SJCRH30 (cell line): ENCODE data around the gene MCAT. TPM values are rescaled to one million over a fixed set of nuclear protein-coding genes. Genes with fewer than 3 reads are reported as not detected.
A peak's percentile ranks its signal among the peaks of the same experiment; 100 is the strongest.
"Not testable (repeated sequence)": the region's sequence is repeated elsewhere in the genome, so short reads cannot be mapped to it uniquely, and the experiment has no call there.

Source experiments
- DNase-seq, 2 experiments: peaks; one replicate each; pipeline ENCODE4 v3.0.0-alpha.2; 2015 to 2020
- H3K27ac ChIP-seq: fragments of 250-450 bp; sonication (Bioruptor Pico); 2 replicates; pipeline ENCODE4 v1.5.1; 2020; ENCODE audit warnings: mild to moderate bottlenecking, moderate library complexity
- H3K27me3 ChIP-seq: fragments of 250-450 bp; sonication (Bioruptor Pico); 2 replicates; pipeline ENCODE4 v1.5.1; 2020; ENCODE audit warnings: mild to moderate bottlenecking, moderate library complexity
- H3K36me3 ChIP-seq: fragments of 250-450 bp; sonication (Bioruptor Pico); 2 replicates; pipeline ENCODE4 v1.5.1; 2020; ENCODE audit warnings: mild to moderate bottlenecking, moderate library complexity
- H3K4me1 ChIP-seq: fragments of 250-450 bp; sonication (Bioruptor Pico); 2 replicates; pipeline ENCODE4 v1.5.1; 2020; ENCODE audit warnings: mild to moderate bottlenecking, moderate library complexity
- H3K4me3 ChIP-seq: fragments of 250-450 bp; sonication (Bioruptor Pico); 2 replicates; pipeline ENCODE4 v1.5.1; 2020; ENCODE audit warnings: mild to moderate bottlenecking, moderate library complexity
- H3K9me3 ChIP-seq: fragments of 250-450 bp; sonication (Bioruptor Pico); replicated peaks from 2 replicates; pipeline ENCODE4 v1.5.1; 2020; ENCODE audit warnings: mild to moderate bottlenecking, moderate library complexity
- total RNA-seq: library from RNA; depleted of rRNA; stranded (reverse); fragments of >200 nt; shearing (Covaris generic); gene quantifications from 2 replicates; pipeline ENCODE4 v1.2.3, GENCODE V29; 2014

MCAT gene
- total RNA-seq, 1 experiment from 2014 or later = 19.7 TPM

DNA sequence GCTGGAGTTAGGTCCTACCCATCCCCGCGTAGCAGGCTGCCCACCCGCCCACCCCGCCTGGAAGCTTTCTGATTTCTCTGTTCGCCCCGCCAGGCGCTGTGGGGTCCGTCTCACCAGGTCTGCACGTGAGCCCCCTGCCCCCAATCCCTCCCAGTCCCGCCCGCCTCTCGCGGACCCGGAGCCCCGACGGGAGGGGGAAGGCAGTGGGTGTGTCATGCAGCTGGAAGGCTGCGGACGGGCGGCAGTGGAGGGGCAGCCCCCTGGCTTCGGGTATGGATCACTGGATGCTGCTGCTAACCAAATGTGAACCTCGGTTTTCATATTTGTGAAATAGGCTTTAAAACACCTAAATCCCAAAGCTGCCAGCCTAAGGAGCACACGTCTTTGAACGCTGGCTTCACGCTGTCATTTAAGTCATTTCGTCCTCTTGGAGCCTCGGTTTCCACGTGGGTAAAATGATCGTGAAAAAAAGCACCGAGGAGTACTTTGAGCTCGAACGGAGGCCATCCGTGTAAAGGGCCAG lies 33.2 kb downstream of the MCAT start:
- H3K27me3 ChIP-seq = peaks cover 54% of the 10 kb centered on the region
- H3K9me3 ChIP-seq = no peaks in the 10 kb centered on the region
- DNase-seq = no peak
- no peak overlapping the region for H3K27ac ChIP-seq
- H3K36me3 ChIP-seq = no peaks in the 10 kb centered on the region
- peak overlapping the region; percentile 38 for H3K4me3 ChIP-seq
- peaks cover 4% of the 10 kb centered on the region; the same call in 1 of the 2 replicates for H3K4me1 ChIP-seq

DNA sequence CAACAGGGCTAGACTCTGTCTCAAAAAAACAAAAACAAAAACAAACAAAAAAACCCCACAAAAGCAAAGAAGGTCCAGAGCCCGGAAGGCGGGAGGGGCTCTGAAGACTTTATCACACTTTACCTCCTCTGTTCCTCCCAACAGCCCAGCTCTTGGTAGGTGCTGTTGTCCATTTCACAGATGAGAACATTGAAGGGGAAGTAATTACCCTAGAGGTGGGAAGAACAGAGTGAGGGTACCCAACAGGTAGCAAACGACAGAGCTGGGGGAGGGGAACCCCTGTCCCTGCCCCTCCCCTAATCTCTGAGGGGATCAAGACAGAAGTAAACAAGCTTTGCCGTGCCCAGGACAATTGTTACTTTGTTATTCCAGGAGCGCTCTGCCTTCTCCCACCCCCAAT lies 33.7 kb downstream of the MCAT start:
- no peak overlapping the region for H3K27ac ChIP-seq
- no peak overlapping the region for H3K4me3 ChIP-seq
- H3K9me3 ChIP-seq = no peaks in the 10 kb centered on the region
- H3K4me1 ChIP-seq = peaks cover 4% of the 10 kb centered on the region; the same call in 1 of the 2 replicates
- H3K27me3 ChIP-seq = peaks cover 52% of the 10 kb centered on the region
- H3K36me3 ChIP-seq = no peaks in the 10 kb centered on the region
- DNase-seq = no peak

DNA sequence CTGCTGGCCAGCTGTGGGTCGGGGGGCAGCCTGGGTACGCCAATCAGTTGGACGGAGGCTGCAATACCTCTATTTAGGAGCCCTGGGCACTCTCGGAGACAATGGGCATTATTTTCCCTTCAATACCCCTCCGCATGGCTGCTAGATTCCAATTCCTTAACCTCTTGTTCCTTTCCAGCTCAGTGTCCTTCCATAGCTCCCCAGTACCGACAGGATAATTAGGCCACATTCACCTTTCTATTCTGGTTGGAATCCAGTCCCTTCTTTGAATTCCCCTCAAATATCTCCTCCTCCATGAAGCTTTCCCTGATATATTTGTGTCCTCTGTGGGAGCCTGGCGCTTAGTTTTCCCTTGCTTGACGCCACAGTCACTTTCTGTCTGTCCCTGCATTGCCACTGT lies 36.9 kb downstream of the MCAT start:
- DNase-seq = no peak
- Histone ChIP-seq H3K9me3 (no peaks in the 10 kb centered on the region), H3K4me3 (no peak overlapping the region), H3K27ac (no peak overlapping the region), H3K27me3 (peaks cover 31% of the 10 kb centered on the region), H3K36me3 (no peaks in the 10 kb centered on the region), H3K4me1 (peaks cover 4% of the 10 kb centered on the region; the same call in 1 of the 2 replicates)

DNA sequence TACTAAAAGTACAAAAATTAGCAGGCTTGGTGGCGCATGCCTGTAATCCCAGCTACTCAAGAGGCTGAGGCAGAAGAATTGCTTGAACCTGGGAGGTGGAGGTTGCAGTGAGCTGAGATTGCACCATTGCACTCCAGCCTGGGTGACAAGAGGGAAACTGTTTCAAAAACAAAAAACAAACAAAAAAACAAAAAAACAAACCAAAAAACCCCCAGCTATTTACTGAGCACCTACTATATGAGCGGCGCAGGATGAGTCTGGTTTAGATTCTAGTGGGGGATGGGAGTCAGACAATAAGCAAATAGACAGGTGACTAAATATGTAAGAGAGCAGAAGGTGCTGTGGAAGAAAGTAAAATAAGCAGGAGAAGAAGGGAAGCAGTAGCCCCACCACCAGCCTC lies 38.2 kb downstream of the MCAT start:
- not testable (repeated sequence) for DNase-seq, H3K36me3 ChIP-seq, H3K4me1 ChIP-seq, H3K4me3 ChIP-seq, H3K9me3 ChIP-seq, H3K27ac ChIP-seq
- peaks cover 24% of the 10 kb centered on the region for H3K27me3 ChIP-seq

DNA sequence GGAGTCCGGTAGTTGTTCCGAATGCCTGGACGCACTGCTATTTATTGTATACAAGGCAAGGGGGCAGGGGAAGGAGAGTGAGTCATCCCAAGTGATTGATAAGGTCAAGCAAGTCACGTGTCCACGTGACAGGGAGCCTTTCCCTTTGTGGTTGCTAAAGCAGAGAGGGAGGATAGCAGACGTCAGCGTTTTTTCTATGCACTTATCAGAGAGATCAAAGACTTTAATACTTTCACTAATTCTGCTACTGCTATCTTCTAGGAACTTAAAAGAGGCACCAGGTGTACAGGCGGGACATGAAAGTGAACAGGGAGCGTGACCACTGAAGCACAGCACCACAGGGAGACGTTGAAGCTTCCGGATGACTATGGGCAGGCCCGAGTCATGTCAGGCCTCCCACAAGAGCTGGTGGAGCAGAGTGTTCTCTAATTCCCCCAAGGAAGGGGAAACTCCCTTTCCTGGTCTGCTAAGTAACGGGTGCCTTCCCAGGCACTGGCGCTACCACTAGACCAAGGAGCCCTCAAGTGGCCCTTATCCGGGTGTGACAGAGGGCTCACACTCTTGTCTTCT lies 39.1 kb downstream of the MCAT start:
- not testable (repeated sequence) for H3K27ac ChIP-seq, DNase-seq, H3K4me3 ChIP-seq, H3K36me3 ChIP-seq, H3K4me1 ChIP-seq, H3K9me3 ChIP-seq
- peaks cover 18% of the 10 kb centered on the region for H3K27me3 ChIP-seq

DNA sequence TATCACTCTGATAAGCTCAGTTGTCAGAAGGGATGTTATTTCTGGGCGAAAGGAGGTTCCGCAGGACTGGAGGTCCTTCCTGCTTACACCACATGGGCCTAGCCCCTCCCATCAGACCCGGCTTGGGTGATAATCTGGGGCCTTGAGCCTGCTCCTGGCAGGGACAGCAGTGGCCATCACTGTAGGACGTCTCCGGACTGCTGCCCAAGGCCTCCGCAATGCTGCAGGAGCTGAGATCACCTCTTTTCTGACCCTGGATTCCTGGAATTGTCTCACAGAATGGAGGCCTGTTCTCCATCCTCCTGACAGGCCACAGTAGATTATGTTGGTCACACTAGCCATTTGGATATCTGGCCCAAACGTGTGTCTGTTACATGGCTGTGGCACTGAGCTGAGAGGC lies 41.9 kb downstream of the MCAT start:
- Histone ChIP-seq H3K27me3 (peaks cover 9% of the 10 kb centered on the region), H3K4me1 (no peaks in the 10 kb centered on the region), H3K36me3 (no peaks in the 10 kb centered on the region), H3K9me3 (peaks cover 2% of the 10 kb centered on the region; the same call in 1 of the 2 replicates), H3K4me3 (no peak overlapping the region), H3K27ac (no peak overlapping the region)
- no peak for DNase-seq

DNA sequence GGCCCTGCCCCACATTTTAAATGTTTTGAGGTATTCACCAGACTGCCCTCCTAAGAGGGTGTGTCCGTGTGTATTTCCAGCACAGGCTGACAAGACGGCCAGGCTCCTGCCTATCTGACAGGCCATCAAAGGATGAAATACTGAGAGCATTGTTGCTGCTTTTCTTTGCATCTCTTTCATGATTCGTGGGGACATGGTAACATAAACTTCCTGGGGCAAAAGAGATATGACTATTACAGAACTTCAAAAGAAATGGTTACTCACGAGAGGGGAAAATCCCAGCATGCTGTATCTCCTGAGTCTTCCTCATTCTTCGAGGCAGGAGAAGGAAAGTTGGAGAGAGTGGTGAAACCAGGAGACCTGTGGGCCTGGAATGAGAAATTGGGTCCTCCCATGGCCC lies 43.0 kb downstream of the MCAT start:
- H3K36me3 ChIP-seq = no peaks in the 10 kb centered on the region
- peaks cover 5% of the 10 kb centered on the region; the same call in 1 of the 2 replicates for H3K27me3 ChIP-seq
- no peak overlapping the region for H3K4me3 ChIP-seq
- no peaks in the 10 kb centered on the region for H3K4me1 ChIP-seq
- DNase-seq = no peak
- peaks cover 3% of the 10 kb centered on the region; the same call in 1 of the 2 replicates for H3K9me3 ChIP-seq
- H3K27ac ChIP-seq = no peak overlapping the region

DNA sequence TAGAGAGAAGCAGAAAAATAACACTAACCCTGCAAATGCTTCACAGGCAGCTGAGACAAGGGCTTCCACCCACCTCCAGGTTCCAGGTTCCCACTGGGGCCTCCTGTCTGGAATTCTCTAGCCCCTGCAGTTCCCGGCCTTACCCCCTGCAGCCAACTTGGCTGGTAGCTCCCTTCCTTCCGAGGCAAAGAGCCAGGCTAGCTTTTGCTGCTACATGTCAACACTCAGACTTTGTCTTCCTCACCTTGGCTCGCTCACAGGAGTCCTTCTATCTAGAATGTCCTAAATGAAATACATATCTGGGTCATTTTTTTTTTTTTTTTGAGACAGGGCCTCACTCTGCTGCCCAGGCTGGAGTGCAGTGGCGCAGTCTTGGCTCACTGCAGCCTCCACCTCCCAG lies 44.1 kb downstream of the MCAT start:
- no peak for DNase-seq
- H3K4me1 ChIP-seq = no peaks in the 10 kb centered on the region
- no peaks in the 10 kb centered on the region for H3K36me3 ChIP-seq
- H3K4me3 ChIP-seq = no peak overlapping the region
- H3K27me3 ChIP-seq = no peaks in the 10 kb centered on the region
- peaks cover 3% of the 10 kb centered on the region; the same call in 1 of the 2 replicates for H3K9me3 ChIP-seq
- H3K27ac ChIP-seq = no peak overlapping the region

DNA sequence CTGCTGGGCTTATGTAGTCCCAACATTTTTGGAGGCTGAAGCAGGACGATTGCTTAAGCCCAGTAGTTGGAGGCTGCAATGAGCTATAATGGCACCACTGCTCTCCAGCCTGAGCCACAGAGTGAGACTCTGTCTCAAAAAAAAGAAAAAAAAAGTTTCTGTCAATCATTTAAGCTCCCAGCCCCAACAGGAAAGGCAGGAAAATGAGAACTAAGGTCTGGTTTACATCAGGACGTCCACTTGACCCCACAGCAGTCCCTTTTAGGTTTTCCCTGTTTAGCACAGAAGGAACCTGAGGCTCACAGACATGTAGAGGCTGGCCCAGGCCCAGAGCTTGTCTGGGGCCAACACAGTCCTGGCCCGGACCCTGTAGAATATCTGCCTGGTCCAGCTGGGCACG lies 44.8 kb downstream of the MCAT start:
- H3K27ac ChIP-seq = no peak overlapping the region
- no peaks in the 10 kb centered on the region for H3K27me3 ChIP-seq
- no peak overlapping the region for H3K4me3 ChIP-seq
- no peaks in the 10 kb centered on the region for H3K36me3 ChIP-seq
- peaks cover 3% of the 10 kb centered on the region; the same call in 1 of the 2 replicates for H3K9me3 ChIP-seq
- H3K4me1 ChIP-seq = no peaks in the 10 kb centered on the region; the same call in 1 of the 2 replicates
- no peak for DNase-seq

DNA sequence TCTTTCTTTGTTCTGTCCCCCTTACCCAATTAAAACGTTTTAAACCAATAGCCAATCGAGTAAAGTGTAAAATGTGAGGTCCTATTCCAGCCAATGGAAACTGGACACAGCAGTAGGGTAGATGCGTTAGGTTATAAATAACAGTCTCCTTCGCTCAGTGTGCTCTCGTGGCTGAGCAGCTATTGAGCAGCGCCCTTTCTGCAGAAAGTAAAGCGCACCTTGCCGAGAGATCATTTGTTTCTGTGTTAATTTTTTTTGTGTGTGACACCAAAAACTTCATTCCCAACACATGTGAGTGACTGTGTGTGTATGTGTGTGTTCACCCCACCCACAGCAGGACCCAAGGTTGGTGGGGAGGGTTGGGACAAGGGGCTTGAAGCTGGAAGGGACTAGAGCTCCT lies 46.8 kb downstream of the MCAT start:
- no peaks in the 10 kb centered on the region; the same call in 1 of the 2 replicates for H3K4me1 ChIP-seq
- H3K27me3 ChIP-seq = no peaks in the 10 kb centered on the region
- no peak overlapping the region for H3K27ac ChIP-seq
- no peak for DNase-seq
- no peaks in the 10 kb centered on the region for H3K36me3 ChIP-seq
- peaks cover 3% of the 10 kb centered on the region; the same call in 1 of the 2 replicates for H3K9me3 ChIP-seq
- H3K4me3 ChIP-seq = no peak overlapping the region

DNA sequence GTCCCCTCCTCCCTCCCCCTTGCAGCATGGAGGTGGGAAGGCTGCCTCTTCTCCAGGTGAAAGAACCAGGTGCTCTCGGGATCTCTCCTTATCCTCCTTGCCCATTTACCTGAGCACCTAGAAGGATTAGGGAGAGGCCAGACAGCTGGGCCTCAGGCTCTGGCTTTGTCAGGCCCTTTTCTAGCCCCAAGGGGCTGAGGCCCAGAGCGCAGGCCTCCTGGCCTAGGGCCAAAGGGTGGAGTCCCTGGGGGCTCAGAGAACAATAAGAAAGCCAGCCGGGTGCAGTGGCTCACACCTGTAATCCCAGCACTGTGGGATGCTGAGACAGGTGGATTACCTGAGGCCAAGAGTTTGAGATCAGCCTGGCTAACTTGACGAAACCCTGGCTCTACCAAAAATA lies 48.6 kb downstream of the MCAT start:
- no peak for DNase-seq
- no peaks in the 10 kb centered on the region for H3K27me3 ChIP-seq
- H3K9me3 ChIP-seq = peaks cover 3% of the 10 kb centered on the region; the same call in 1 of the 2 replicates
- H3K4me1 ChIP-seq = no peaks in the 10 kb centered on the region; the same call in 1 of the 2 replicates
- no peak overlapping the region for H3K4me3 ChIP-seq
- no peak overlapping the region for H3K27ac ChIP-seq
- H3K36me3 ChIP-seq = no peaks in the 10 kb centered on the region

DNA sequence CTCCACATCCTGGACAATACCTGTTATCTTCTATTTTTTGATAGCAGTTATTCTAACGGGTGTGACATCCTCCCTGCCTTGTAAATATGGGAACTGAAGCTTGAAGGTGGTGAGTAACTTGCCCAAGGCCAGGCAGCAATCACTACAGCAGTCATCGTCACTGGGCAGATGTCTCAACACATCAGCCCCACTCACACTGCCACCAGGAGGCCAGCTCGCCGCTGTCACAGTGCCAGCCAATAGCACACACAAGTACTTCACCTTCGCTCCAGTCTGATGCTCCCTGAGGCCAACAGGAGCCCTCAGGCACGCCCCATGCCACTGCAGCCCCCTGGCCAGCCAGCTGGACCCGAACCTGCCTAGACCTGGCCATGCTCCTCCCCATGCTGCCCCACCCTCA lies 49.1 kb downstream of the MCAT start:
- Histone ChIP-seq H3K36me3 (no peaks in the 10 kb centered on the region), H3K4me1 (no peaks in the 10 kb centered on the region; the same call in 1 of the 2 replicates), H3K27ac (no peak overlapping the region), H3K9me3 (peaks cover 3% of the 10 kb centered on the region; the same call in 1 of the 2 replicates), H3K27me3 (no peaks in the 10 kb centered on the region), H3K4me3 (no peak overlapping the region)
- peak; percentile 58 to 68 for DNase-seq

DNA sequence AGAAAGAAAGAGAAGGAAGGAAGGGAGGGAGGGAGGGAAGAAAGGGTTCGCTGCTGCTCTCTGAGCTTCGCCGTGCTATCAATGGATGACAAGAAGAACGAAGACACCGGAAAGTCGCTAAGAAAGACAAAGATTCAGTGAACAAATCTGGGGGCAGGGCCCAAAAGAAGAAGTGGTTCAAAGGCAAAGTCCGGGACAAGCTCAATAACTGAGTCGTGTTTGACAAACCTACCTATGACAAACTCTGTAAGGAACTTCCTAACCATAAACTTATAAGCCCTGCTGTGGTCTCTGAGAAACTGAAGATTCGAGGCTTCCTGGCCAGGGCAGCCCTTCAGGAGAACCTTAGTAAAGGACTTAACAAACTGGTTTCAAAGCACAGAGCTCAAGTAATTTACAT lies 51.1 kb downstream of the MCAT start:
- no peak for DNase-seq
- H3K36me3 ChIP-seq = no peaks in the 10 kb centered on the region

DNA sequence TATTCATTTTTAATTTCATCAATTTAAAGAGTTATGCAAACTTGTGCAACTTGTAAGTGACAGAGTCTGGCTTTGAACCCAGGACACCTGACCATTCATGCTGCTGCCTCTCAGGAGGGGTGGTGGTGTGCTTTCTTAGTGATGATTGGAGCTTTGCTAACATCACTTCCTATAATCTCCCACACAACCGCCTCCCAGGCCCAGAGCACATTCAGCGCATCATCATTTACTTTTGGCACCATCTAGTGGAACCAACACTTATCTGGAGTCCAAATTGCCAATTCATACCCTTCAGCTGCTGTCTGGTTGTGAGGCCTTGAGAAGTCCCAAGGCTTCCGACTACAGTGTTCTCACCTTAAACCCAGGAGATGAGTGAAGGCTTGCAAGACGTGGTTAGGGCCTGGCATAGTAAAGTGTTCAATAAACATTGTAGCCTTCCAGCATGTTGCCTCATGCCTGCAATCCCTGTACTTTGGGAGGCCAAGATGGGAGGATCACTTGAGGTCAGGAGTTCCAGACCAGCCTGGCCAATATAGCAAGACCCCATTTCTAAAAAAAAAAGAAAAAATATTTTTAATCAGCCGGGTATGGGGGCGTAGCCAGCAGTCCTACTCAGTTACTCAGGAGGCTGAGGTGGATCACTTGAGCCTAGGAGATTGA lies 52.9 kb downstream of the MCAT start:
- Histone ChIP-seq H3K27me3 (no peaks in the 10 kb centered on the region), H3K4me3 (no peak overlapping the region), H3K4me1 (no peaks in the 10 kb centered on the region; the same call in 1 of the 2 replicates), H3K36me3 (no peaks in the 10 kb centered on the region), H3K27ac (no peak overlapping the region), H3K9me3 (no peaks in the 10 kb centered on the region)
- DNase-seq = peak; percentile 79 to 92

More for the DNA sequence above, 51.1 kb downstream of the MCAT start:
- peaks cover 3% of the 10 kb centered on the region; the same call in 1 of the 2 replicates for H3K9me3 ChIP-seq
- no peak overlapping the region for H3K4me3 ChIP-seq
- no peak overlapping the region for H3K27ac ChIP-seq
- H3K4me1 ChIP-seq = no peaks in the 10 kb centered on the region; the same call in 1 of the 2 replicates
- H3K27me3 ChIP-seq = no peaks in the 10 kb centered on the region

DNA sequence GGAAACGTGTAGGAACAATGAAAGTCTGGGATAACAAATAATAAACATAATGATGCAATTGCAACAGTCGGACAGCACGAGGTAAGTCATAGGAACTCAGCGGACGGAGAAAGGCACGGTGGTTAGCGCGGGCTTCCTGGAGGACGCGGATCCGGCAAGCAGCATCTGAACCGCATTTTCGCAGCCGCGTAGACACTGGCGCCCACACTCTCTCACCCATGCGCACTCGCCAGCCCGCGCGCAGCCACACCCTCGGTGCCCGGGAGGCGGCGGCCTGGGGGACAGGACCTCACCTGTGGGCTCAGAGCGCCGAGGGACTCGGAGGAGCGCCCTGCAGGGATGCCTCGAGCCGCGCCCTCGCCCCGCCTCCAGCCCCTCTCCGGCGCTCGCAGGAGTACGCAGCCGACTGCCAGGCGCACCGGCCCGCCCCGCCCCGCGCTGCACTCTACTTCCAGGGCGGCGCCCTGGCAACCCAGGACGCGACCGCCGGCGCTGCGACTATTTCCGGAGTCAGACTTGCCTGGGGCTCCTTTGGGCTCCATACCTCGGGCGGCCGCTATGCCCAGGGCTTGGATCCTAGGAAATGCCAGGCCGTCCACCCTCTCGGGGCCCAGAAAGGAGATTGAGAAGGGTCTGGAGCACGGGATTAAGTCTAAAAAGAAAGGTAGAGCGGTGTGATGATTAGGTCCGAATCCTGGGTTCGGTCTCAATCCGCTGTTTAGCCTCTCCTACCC lies 54.0 kb downstream of the MCAT start, which contains the start of gene TTLL1:
Gene TTLL1, minus strand, starts transcription at position 408 of the 734 bp plus-strand sequence. CDS start 13,805 bp downstream, outside the sequence.
- no peaks in the 10 kb centered on the region for H3K36me3 ChIP-seq
- no peaks in the 10 kb centered on the region for H3K9me3 ChIP-seq
- H3K4me1 ChIP-seq = no peaks in the 10 kb centered on the region; the same call in 1 of the 2 replicates
- peak within 1 kb of the TSS; percentile 68 for H3K4me3 ChIP-seq
- DNase-seq = peak; percentile 92 to 94
- no peaks in the 10 kb centered on the region for H3K27me3 ChIP-seq
- no peak within 1 kb of the TSS; the same call in 1 of the 2 replicates for H3K27ac ChIP-seq
